ENCODE data around the gene VDAC1. TPM values are rescaled to one million over a fixed set of nuclear protein-coding genes. Genes with fewer than 3 reads are reported as not detected.

Gene VDAC1
- polyA plus RNA-seq, 1 donor (not counting 4 experiments of a cell fraction or from before 2014, with no cell fraction given): 300 TPM

DNA sequence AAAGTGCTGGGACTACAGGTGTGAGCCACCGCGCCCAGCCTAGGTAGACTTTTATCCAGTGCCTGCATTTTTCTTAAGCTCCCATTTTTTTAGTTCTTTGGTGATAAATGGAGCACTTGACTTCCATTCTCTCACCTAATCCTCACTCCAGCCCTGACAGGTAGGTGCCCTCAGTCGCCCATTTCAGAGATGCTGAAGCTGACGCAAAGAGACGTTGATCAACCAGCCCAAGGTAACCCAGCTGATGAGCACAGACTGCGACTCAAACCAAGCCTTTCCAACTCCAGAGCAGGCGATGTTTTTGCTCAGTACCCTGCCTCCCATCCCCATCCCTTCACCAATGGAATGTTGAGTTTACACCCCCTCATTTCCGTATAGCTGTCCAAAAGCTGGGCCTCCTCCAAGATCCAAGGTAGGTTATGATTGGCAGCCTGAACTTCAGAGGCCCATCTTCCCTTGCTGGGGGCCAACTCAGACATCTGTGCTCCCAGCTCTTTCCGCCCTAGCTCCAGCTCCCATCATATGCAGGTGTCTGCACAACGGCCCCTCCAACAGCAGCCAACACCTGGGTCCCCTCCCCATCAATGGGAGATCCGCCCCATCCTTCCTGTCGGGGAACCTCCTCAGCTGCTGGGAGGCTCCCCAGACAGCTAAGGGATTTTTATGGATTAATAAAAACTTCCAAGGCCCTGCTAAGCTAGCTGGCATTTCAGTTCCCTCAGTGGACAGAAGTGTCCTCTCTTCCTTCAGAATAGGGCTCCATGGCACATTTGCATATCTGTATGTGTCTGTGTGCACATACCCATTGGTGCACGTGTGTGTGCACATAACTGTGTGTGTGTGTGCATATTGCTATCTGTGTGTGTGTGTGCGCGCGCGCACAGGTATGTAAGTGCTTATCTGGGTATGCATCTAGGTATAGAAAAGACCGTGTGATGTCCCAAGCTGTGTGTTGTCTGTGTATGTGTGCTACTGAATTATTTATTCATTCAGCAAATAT is 39.3 kb upstream of the VDAC1 start:
- dilution Hi-C loops (cut with MboI; ENCODE audit: extremely low pct_ligation_motif_present, low sequenced_read_pairs): no loop called here
- no peaks in the 10 kb centered on the region for H3K36me3 ChIP-seq (ENCODE audit: control insufficient read depth in 2 of 2, extremely low read depth in 1 of 2, insufficient read depth in 2 of 2, low read length in 2 of 2)

DNA sequence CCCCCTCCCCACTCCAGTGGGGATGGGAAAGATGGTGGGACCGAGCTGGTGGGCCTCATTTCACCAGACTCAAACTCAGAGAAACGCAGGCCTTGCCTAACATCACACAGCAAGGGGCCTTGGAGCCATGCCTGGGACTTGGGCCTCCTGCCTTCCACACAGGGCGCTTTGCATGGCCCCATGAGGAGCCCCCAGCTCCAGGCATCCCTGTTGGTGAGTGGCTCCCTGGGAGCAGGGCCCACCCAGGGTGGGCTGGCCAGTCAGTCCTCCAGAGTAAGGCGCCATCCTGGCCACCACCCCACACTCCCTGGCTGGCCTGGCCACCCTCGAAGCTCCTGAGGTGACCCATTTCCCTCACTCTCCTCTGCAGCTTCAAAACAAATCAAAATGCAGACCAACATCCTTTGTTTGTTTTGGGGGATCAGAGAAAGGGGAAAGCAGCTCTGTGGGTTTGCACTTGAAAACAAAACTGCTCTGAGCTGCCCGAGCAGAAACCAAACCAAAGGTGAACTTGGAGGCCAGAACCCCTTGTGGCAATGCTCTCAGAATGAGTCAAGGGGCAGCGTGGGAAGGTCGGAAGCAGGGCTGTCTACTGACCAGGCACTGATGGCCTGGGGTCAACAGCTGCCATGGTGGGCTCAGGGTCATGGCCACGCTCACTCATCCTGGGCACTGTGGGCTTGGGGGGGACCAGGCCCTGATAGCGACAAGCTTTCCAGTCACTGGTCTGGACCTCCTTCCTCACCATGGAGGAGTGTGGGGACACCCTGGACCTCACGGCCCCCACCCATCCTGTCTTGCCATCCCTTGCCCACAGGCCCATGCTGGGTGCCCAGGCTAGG is 37.0 kb upstream of the VDAC1 start:
- Histone ChIP-seq H3K9me1 (ENCODE audit: control insufficient read depth, extremely low read depth, insufficient read depth, low read length) (no peaks in the 10 kb centered on the region), H3K9me3 (ENCODE audit: control insufficient read depth, low read depth, low read length) (no peaks in the 10 kb centered on the region), H2AFZ (ENCODE audit: control insufficient read depth, low read length) (no peak overlapping the region), H3K79me2 (ENCODE audit: control insufficient read depth, insufficient read depth, low read length) (no peaks in the 10 kb centered on the region), H3K27me3 (ENCODE audit: control insufficient read depth, extremely low read depth, insufficient read depth, low read length) (no peaks in the 10 kb centered on the region), H4K20me1 (ENCODE audit: control insufficient read depth, extremely low read depth, insufficient read depth, low read length) (no peaks in the 10 kb centered on the region), H3K4me1 (ENCODE audit: control insufficient read depth, extremely low read depth, insufficient read depth, low read length) (peaks cover 4% of the 10 kb centered on the region), H3K27ac (ENCODE audit: control insufficient read depth, insufficient read depth, low read length) (no peak overlapping the region), H3K9ac (ENCODE audit: control insufficient read depth, extremely low read depth, insufficient read depth, low read length) (no peak overlapping the region), H3K4me3 (ENCODE audit: control insufficient read depth in 2 of 3, extremely low read depth in 1 of 3, insufficient read depth in 2 of 3, low read depth in 1 of 3, low read length in 3 of 3) (no peak overlapping the region), H3K4me2 (ENCODE audit: control insufficient read depth, extremely low read depth, insufficient read depth, low read depth, low read length) (no peak overlapping the region), H3K36me3 (ENCODE audit: control insufficient read depth in 2 of 2, extremely low read depth in 1 of 2, insufficient read depth in 2 of 2, low read length in 2 of 2) (no peaks in the 10 kb centered on the region)
- FAIRE-seq: no peak
- dilution Hi-C loops (cut with MboI; ENCODE audit: extremely low pct_ligation_motif_present, low sequenced_read_pairs): no loop called here
- DNase-seq (ENCODE audit: low read depth, low spot score): no peak
- TF ChIP-seq, protein P1, sequence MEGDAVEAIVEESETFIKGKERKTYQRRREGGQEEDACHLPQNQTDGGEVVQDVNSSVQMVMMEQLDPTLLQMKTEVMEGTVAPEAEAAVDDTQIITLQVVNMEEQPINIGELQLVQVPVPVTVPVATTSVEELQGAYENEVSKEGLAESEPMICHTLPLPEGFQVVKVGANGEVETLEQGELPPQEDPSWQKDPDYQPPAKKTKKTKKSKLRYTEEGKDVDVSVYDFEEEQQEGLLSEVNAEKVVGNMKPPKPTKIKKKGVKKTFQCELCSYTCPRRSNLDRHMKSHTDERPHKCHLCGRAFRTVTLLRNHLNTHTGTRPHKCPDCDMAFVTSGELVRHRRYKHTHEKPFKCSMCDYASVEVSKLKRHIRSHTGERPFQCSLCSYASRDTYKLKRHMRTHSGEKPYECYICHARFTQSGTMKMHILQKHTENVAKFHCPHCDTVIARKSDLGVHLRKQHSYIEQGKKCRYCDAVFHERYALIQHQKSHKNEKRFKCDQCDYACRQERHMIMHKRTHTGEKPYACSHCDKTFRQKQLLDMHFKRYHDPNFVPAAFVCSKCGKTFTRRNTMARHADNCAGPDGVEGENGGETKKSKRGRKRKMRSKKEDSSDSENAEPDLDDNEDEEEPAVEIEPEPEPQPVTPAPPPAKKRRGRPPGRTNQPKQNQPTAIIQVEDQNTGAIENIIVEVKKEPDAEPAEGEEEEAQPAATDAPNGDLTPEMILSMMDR (optimal IDR thresholded peaks at IDR 0.05 in 1 of 3, IDR thresholded peaks at IDR 0.05 in 1 of 3, conservative IDR thresholded peaks at IDR 0.05 in 1 of 3; ENCODE audit: extremely low read depth in 1 of 3, insufficient read depth in 2 of 3, low read length in 3 of 3): no peak
- no peak for TF ChIP-seq EZH2 (IDR thresholded peaks at IDR 0.05; ENCODE audit: low read length)

More for the DNA sequence above, 39.3 kb upstream of the VDAC1 start:
- H3K9me1 ChIP-seq (ENCODE audit: control insufficient read depth, extremely low read depth, insufficient read depth, low read length): no peaks in the 10 kb centered on the region
- H2AFZ ChIP-seq (ENCODE audit: control insufficient read depth, low read length): no peak overlapping the region
- H3K4me1 ChIP-seq (ENCODE audit: control insufficient read depth, extremely low read depth, insufficient read depth, low read length): peaks cover 4% of the 10 kb centered on the region
- DNase-seq (ENCODE audit: low read depth, low spot score) (no peak), FAIRE-seq (no peak)
- no peaks in the 10 kb centered on the region for H4K20me1 ChIP-seq (ENCODE audit: control insufficient read depth, extremely low read depth, insufficient read depth, low read length)
- no peak for TF ChIP-seq EZH2 (IDR thresholded peaks at IDR 0.05; ENCODE audit: low read length)
- TF ChIP-seq, protein P1 (optimal IDR thresholded peaks at IDR 0.05 in 1 of 3, IDR thresholded peaks at IDR 0.05 in 1 of 3, conservative IDR thresholded peaks at IDR 0.05 in 1 of 3; ENCODE audit: extremely low read depth in 1 of 3, insufficient read depth in 2 of 3, low read length in 3 of 3): no peak
- H3K79me2 ChIP-seq (ENCODE audit: control insufficient read depth, insufficient read depth, low read length): no peaks in the 10 kb centered on the region
- no peak overlapping the region for H3K27ac ChIP-seq (ENCODE audit: control insufficient read depth, insufficient read depth, low read length)
- H3K27me3 ChIP-seq (ENCODE audit: control insufficient read depth, extremely low read depth, insufficient read depth, low read length): no peaks in the 10 kb centered on the region
- no peaks in the 10 kb centered on the region for H3K9me3 ChIP-seq (ENCODE audit: control insufficient read depth, low read depth, low read length)
- no peak overlapping the region for H3K4me3 ChIP-seq (ENCODE audit: control insufficient read depth in 2 of 3, extremely low read depth in 1 of 3, insufficient read depth in 2 of 3, low read depth in 1 of 3, low read length in 3 of 3)
- no peak overlapping the region for H3K9ac ChIP-seq (ENCODE audit: control insufficient read depth, extremely low read depth, insufficient read depth, low read length)
- H3K4me2 ChIP-seq (ENCODE audit: control insufficient read depth, extremely low read depth, insufficient read depth, low read depth, low read length): no peak overlapping the region
